ENCODE data around the gene KLRK1.
"Not testable (repeated sequence)": the region's sequence is repeated elsewhere in the genome, so short reads cannot be mapped to it uniquely, and the experiment has no call there.

- TF ChIP-seq CTCF (conservative IDR thresholded peaks at IDR 0.05; ENCODE audit: low read depth, low read length); EZH2 (IDR thresholded peaks at IDR 0.05; ENCODE audit: low read length, unreplicated experiment): not testable (repeated sequence)
Measured at GRCh38 chr12:10336196-10336595, 53.6 kb downstream of the KLRK1 start.

Measured in PC-3 (cell line).